ENCODE results near the gene KHDC3L.

GRCh38 chr6:73389854-73390253, 27.4 kb downstream of the KHDC3L start:
- TF ChIP-seq, protein P1, sequence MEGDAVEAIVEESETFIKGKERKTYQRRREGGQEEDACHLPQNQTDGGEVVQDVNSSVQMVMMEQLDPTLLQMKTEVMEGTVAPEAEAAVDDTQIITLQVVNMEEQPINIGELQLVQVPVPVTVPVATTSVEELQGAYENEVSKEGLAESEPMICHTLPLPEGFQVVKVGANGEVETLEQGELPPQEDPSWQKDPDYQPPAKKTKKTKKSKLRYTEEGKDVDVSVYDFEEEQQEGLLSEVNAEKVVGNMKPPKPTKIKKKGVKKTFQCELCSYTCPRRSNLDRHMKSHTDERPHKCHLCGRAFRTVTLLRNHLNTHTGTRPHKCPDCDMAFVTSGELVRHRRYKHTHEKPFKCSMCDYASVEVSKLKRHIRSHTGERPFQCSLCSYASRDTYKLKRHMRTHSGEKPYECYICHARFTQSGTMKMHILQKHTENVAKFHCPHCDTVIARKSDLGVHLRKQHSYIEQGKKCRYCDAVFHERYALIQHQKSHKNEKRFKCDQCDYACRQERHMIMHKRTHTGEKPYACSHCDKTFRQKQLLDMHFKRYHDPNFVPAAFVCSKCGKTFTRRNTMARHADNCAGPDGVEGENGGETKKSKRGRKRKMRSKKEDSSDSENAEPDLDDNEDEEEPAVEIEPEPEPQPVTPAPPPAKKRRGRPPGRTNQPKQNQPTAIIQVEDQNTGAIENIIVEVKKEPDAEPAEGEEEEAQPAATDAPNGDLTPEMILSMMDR (IDR thresholded peaks at IDR 0.05), result no peak
- TF ChIP-seq POLR2A (IDR thresholded peaks at IDR 0.05), result no peak

Measured in body of pancreas (tissue), 4 donors.